AG04450 (cell line): ENCODE data around the gene RGS19. TPM values are rescaled to one million over a fixed set of nuclear protein-coding genes. Genes with fewer than 3 reads are reported as not detected.
"Not testable (repeated sequence)": the region's sequence is repeated elsewhere in the genome, so short reads cannot be mapped to it uniquely, and the experiment has no call there.

ENCODE experiments used
- CTCF ChIA-PET: fragments of 300-600, 350-600 bp; formaldehyde crosslinking; extraction: SDS; loops from one replicate; lab custom pipeline; 2022; ENCODE audit warnings: antibody characterized with exemption, inconsistent platforms; lab: Charles Lee
- POLR2A ChIA-PET: fragments of 350-600 bp; formaldehyde crosslinking; extraction: SDS; loops from one replicate; lab custom pipeline; 2021; ENCODE audit warnings: antibody characterized with exemption, inconsistent platforms; lab: Yijun Ruan, JAX
- DNase-seq: peaks from one replicate; pipeline ENCODE4 v3.0.0-alpha.2; 2011; ENCODE audit warnings: low read depth, low spot score
- H3K27ac ChIP-seq: one replicate; pipeline ENCODE4 v1.5.1; 2012; ENCODE audit warnings: low read depth, low read length, control low read depth
- H3K27me3 ChIP-seq: one replicate; pipeline ENCODE4 v1.6.0; 2012; ENCODE audit warnings: low read length; ENCODE audit not compliant: control insufficient read depth, insufficient read depth
- H3K4me3 ChIP-seq: 2 replicates; pipeline ENCODE4 v1.5.1; 2011; ENCODE audit warnings: mild to moderate bottlenecking, low read depth, low read length, control low read depth
- H3K9me3 ChIP-seq: 2 replicates; pipeline ENCODE4 v1.5.1; 2012; ENCODE audit warnings: low read length; ENCODE audit not compliant: control insufficient read depth, insufficient read depth
- CTCF ChIP-seq: IDR thresholded peaks from 2 replicates; pipeline ENCODE4 v1.5.1; 2011; ENCODE audit warnings: low read depth, low read length, control low read depth, inconsistent platforms
- polyA minus RNA-seq: library from RNA; depleted of rRNA, polyadenylated mRNA; stranded (reverse); fragments of >200 nt; gene quantifications from 2 replicates; pipeline ENCODE4 v1.2.3, GENCODE V29; 2011; rRNA and poly(A)+ RNA removed
- polyA plus RNA-seq: library from polyadenylated mRNA; depleted of rRNA; stranded (reverse); fragments of >200 nt; gene quantifications from 2 replicates; pipeline ENCODE4 v1.2.3, GENCODE V29; 2011; rRNA removed

The RGS19 gene
- polyA plus RNA-seq (7.5 and 9.3 TPM in 2 replicates), polyA minus RNA-seq (5.5 and 8.3 TPM in 2 replicates)

GRCh38 chr20:64079273-64080012, at the start of gene RGS19:
Gene RGS19 (minus strand): TSS chr20:64079518. CDS start chr20:64076886, 2,632 bp downstream.
- CTCF ChIA-PET: interaction anchor here (0.8 to 1.8 kb wide), 3 partner anchors 9 to 41 kb away, joined by 3 to 5 read pairs (median 4); no protein-coding TSS in a partner anchor
- POLR2A ChIA-PET: no interaction called here
- Histone ChIP-seq H3K9me3 (no peaks in the 10 kb centered on the region; the same call in 1 of the 2 replicates), H3K27ac (no peak within 1 kb of the TSS), H3K4me3 (peak within 1 kb of the TSS; percentile 68), H3K27me3 (peaks cover 8% of the 10 kb centered on the region)
- TF ChIP-seq CTCF: no peak
- no peak for DNase-seq

- H3K9me3 ChIP-seq, POLR2A ChIA-PET, H3K4me3 ChIP-seq, CTCF ChIA-PET, H3K27ac ChIP-seq, DNase-seq: not testable (repeated sequence)
- peaks cover 18% of the 10 kb centered on the region for H3K27me3 ChIP-seq
These were observed 44.2 kb upstream of the RGS19 start for GRCh38 chr20:64123517-64123916.

- H3K9me3 ChIP-seq, POLR2A ChIA-PET, H3K27ac ChIP-seq, DNase-seq, H3K4me3 ChIP-seq: not testable (repeated sequence)
- CTCF ChIA-PET: interaction anchor here (0.8 to 3.7 kb wide), 2 partner anchors 85 to 626 kb away, joined by 3 to 31 read pairs; no protein-coding TSS in a partner anchor
- H3K27me3 ChIP-seq: peaks cover 18% of the 10 kb centered on the region
These were observed 43.6 kb upstream of the RGS19 start for GRCh38 chr20:64122927-64123326.

GRCh38 chr20:64121586-64121985, 42.3 kb upstream of the RGS19 start:
- Histone ChIP-seq H3K4me3 (no peak overlapping the region), H3K27me3 (peaks cover 18% of the 10 kb centered on the region), H3K27ac (no peak overlapping the region), H3K9me3 (no peaks in the 10 kb centered on the region; the same call in 1 of the 2 replicates)
- POLR2A ChIA-PET: no interaction called here
- CTCF ChIA-PET: interaction anchor here (1.1 to 3.7 kb wide), 6 partner anchors 11 to 83 kb away, joined by 3 to 31 read pairs (median 5); no protein-coding TSS in a partner anchor
- DNase-seq: no peak
- TF ChIP-seq CTCF: no peak

GRCh38 chr20:64119681-64120341, 40.5 kb upstream of the RGS19 start:
- Histone ChIP-seq H3K27me3 (peaks cover 22% of the 10 kb centered on the region), H3K27ac (no peak overlapping the region), H3K4me3 (no peak overlapping the region), H3K9me3 (no peaks in the 10 kb centered on the region; the same call in 1 of the 2 replicates)
- DNase-seq: no peak
- CTCF ChIA-PET: interaction anchor here (0.6 to 3.7 kb wide), 5 partner anchors 17 to 81 kb away, joined by 4 to 31 read pairs (median 5); partner anchors contain the start of genes OPRL1 and RGS19
- no peak for TF ChIP-seq CTCF
- POLR2A ChIA-PET: no interaction called here
